ENCODE measurements around the gene SUPT20HL1. TPM values are rescaled to one million over a fixed set of nuclear protein-coding genes. Genes with fewer than 3 reads are reported as not detected.
A peak's percentile ranks its signal among the peaks of the same experiment; 100 is the strongest.

Gene SUPT20HL1
- total RNA-seq, 1 donor from 2014 or later, result not detected

GRCh38 chrX:24396236-24396930, 35.9 kb downstream of the SUPT20HL1 start:
- peak in 1 of 2 donors; percentile 85 for DNase-seq (ENCODE audit: low read depth in 2 of 2)

- peak in 1 of 2 donors; percentile 47 for DNase-seq (ENCODE audit: low read depth in 2 of 2)
Measured at GRCh38 chrX:24396931-24397279, 36.5 kb downstream of the SUPT20HL1 start.

- no peak for DNase-seq (ENCODE audit: low read depth in 2 of 2)
Measured at GRCh38 chrX:24398766-24399165, 38.3 kb downstream of the SUPT20HL1 start.

GRCh38 chrX:24399550-24399949, 39.1 kb downstream of the SUPT20HL1 start:
- no peak for DNase-seq (ENCODE audit: low read depth in 2 of 2)

GRCh38 chrX:24405959-24406358, 45.5 kb downstream of the SUPT20HL1 start:
- DNase-seq (ENCODE audit: low read depth in 2 of 2), result no peak

Other genes with a start within 250 kb of the SUPT20HL1 start
- gene ZFX, start 210.9 kb upstream of the SUPT20HL1 start, total RNA-seq, result 31.5 and 39.0 TPM in 2 replicates
- not detected in 2 replicates for gene SUPT20HL2, start 46.6 kb upstream of the SUPT20HL1 start, total RNA-seq
- 2.4 and 3.1 TPM in 2 replicates for gene PDK3, start 104.6 kb downstream of the SUPT20HL1 start, total RNA-seq

Data from lung microvascular endothelial cell (primary cell).